Neural progenitor cell (in vitro differentiated cells): Measurements from ENCODE around the gene FN3KRP. TPM values are rescaled to one million over a fixed set of nuclear protein-coding genes. Genes with fewer than 3 reads are reported as not detected.

Experiments used
- DNase-seq: peaks from one replicate; pipeline ENCODE4 v3.0.0-alpha.2; 2016; ENCODE audit warnings: low spot score
- H2AFZ ChIP-seq: fragments of 200-600 bp; sonication (generic); replicated peaks from 2 replicates; pipeline ENCODE4 v1.6.1; 2016; ENCODE audit warnings: antibody characterized with exemption
- H3F3A ChIP-seq: fragments of 200-600 bp; sonication (generic); 2 replicates; pipeline ENCODE4 v1.6.1; 2016; ENCODE audit warnings: antibody characterized with exemption, low read depth
- H3K27ac ChIP-seq: fragments of 200-600 bp; sonication (generic); 2 replicates; pipeline ENCODE4 v1.5.1; 2016; ENCODE audit warnings: mild to moderate bottlenecking
- H3K27me3 ChIP-seq: fragments of 200-600 bp; sonication (generic); 2 replicates; pipeline ENCODE4 v1.6.1; 2016; ENCODE audit warnings: mild to moderate bottlenecking, moderate library complexity
- H3K36me3 ChIP-seq: fragments of 200-600 bp; sonication (generic); 2 replicates; pipeline ENCODE4 v1.5.1; 2016
- H3K4me1 ChIP-seq: fragments of 200-600 bp; sonication (generic); 2 replicates; pipeline ENCODE4 v1.6.1; 2016; ENCODE audit warnings: mixed run types
- H3K4me2 ChIP-seq: fragments of 200-600 bp; sonication (generic); 2 replicates; pipeline ENCODE4 v1.6.1; 2016
- H3K4me3 ChIP-seq: fragments of 200-600 bp; sonication (generic); 2 replicates; pipeline ENCODE4 v1.5.1; 2016
- H3K79me2 ChIP-seq: fragments of 200-600 bp; sonication (generic); 2 replicates; pipeline ENCODE4 v1.6.1; 2016; ENCODE audit warnings: low read depth
- H3K9ac ChIP-seq: fragments of 200-600 bp; sonication (generic); 2 replicates; pipeline ENCODE4 v1.6.1; 2016
- H3K9me3 ChIP-seq: fragments of 200-600 bp; sonication (generic); 2 replicates; pipeline ENCODE4 v1.5.1; 2016; ENCODE audit warnings: low read depth
- H4K20me1 ChIP-seq: fragments of 200-600 bp; sonication (generic); 2 replicates; pipeline ENCODE4 v1.6.1; 2016; ENCODE audit warnings: low read depth
- H3K27ac Mint-ChIP-seq: 3 replicates; pipeline ENCODE4 v1.8.0; 2021; ENCODE audit warnings: mixed read lengths
- H3K27me3 Mint-ChIP-seq: 2 replicates; pipeline ENCODE4 v1.8.0; 2022; ENCODE audit warnings: low read depth, mild to moderate bottlenecking, inconsistent platforms, moderate library complexity, mixed read lengths; ENCODE audit not compliant: insufficient read depth
- H3K36me3 Mint-ChIP-seq: 3 replicates; pipeline ENCODE4 v1.8.0; 2021; ENCODE audit warnings: mixed read lengths
- H3K4me1 Mint-ChIP-seq: 3 replicates; pipeline ENCODE4 v1.8.0; 2021; ENCODE audit warnings: mixed read lengths
- H3K4me3 Mint-ChIP-seq: 3 replicates; pipeline ENCODE4 v1.8.0; 2021; ENCODE audit warnings: mild to moderate bottlenecking, moderate library complexity, mixed read lengths
- H3K9me3 Mint-ChIP-seq: 3 replicates; pipeline ENCODE4 v1.8.0; 2020; ENCODE audit warnings: mixed read lengths
- EZH2 ChIP-seq: fragments of 200-600 bp; sonication (generic); IDR thresholded peaks from 2 replicates; pipeline ENCODE4 v1.6.1; 2017; ENCODE audit warnings: antibody characterized with exemption, mild to moderate bottlenecking, moderate library complexity
- EZH2phosphoT487 ChIP-seq: fragments of 200-600 bp; sonication (generic); IDR thresholded peaks from 2 replicates; pipeline ENCODE4 v1.6.1; 2017; ENCODE audit warnings: antibody characterized with exemption
- total RNA-seq: library from RNA; depleted of rRNA; stranded (reverse); fragments of >200 nt; gene quantifications from 2 replicates; pipeline ENCODE4 v1.2.3, GENCODE V29; 2015; ENCODE audit warnings: low replicate concordance
- TF ChIP-seq, protein P1 (sequence below): fragments of 200-600 bp; sonication (generic); IDR thresholded peaks from 2 replicates; pipeline ENCODE4 v1.5.1; 2017; ENCODE audit warnings: antibody characterized with exemption, mild to moderate bottlenecking

Gene FN3KRP
- total RNA-seq, 1 donor from 2014 or later, result 19.2 TPM

DNA sequence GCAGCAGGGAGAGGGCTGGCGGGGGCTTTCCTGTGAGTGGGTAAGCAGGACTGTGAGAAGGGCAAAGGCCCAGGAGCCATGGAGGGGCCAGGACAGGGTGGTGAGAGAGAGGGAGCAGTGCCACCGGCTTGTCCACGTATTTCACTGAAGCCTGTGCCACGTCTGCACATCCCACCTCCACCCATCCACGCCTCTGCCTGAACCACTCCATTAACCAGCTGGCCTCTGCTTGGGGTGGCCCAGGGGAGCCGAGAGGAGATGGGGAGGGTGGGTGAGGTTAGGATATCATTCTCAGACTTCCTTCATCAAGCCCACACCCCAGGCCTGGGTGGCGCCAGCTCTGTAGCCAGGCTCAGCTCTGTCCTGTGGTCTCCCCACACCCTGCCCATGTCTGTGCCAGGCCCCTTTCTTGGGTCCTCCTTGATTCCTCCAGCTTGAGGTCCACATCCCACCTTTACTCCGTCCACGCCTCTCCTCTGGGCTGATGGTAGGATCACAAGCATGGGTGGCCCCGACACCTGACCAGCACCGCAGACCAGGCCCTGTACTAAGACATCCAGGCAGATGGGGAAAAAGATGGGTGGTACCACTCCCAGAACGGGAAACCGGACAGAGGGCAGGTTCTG lies 15.7 kb downstream of the FN3KRP start:
- no peaks in the 10 kb centered on the region for H3K9me3 ChIP-seq
- peaks cover 8% of the 10 kb centered on the region for H3F3A ChIP-seq
- H3K9ac ChIP-seq, result no peak overlapping the region
- H4K20me1 ChIP-seq, result no peaks in the 10 kb centered on the region
- peaks cover 6% of the 10 kb centered on the region for H3K27me3 ChIP-seq
- Mint-ChIP-seq H3K36me3 (peaks cover 27% of the 10 kb centered on the region), H3K4me1 (peaks cover 8% of the 10 kb centered on the region), H3K27ac (no peak overlapping the region), H3K9me3 (peaks cover 7% of the 10 kb centered on the region), H3K27me3 (peaks cover 12% of the 10 kb centered on the region), H3K4me3 (no peak overlapping the region)
- H3K36me3 ChIP-seq, result no peaks in the 10 kb centered on the region
- no peak overlapping the region for H3K4me3 ChIP-seq
- TF ChIP-seq EZH2phosphoT487 (no peak), EZH2 (no peak)
- TF ChIP-seq, protein P1, sequence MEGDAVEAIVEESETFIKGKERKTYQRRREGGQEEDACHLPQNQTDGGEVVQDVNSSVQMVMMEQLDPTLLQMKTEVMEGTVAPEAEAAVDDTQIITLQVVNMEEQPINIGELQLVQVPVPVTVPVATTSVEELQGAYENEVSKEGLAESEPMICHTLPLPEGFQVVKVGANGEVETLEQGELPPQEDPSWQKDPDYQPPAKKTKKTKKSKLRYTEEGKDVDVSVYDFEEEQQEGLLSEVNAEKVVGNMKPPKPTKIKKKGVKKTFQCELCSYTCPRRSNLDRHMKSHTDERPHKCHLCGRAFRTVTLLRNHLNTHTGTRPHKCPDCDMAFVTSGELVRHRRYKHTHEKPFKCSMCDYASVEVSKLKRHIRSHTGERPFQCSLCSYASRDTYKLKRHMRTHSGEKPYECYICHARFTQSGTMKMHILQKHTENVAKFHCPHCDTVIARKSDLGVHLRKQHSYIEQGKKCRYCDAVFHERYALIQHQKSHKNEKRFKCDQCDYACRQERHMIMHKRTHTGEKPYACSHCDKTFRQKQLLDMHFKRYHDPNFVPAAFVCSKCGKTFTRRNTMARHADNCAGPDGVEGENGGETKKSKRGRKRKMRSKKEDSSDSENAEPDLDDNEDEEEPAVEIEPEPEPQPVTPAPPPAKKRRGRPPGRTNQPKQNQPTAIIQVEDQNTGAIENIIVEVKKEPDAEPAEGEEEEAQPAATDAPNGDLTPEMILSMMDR, result no peak
- no peak overlapping the region for H3K27ac ChIP-seq
- H3K4me2 ChIP-seq, result no peak overlapping the region
- no peaks in the 10 kb centered on the region for H3K79me2 ChIP-seq
- no peaks in the 10 kb centered on the region for H3K4me1 ChIP-seq
- no peak overlapping the region for H2AFZ ChIP-seq
- no peak for DNase-seq

DNA sequence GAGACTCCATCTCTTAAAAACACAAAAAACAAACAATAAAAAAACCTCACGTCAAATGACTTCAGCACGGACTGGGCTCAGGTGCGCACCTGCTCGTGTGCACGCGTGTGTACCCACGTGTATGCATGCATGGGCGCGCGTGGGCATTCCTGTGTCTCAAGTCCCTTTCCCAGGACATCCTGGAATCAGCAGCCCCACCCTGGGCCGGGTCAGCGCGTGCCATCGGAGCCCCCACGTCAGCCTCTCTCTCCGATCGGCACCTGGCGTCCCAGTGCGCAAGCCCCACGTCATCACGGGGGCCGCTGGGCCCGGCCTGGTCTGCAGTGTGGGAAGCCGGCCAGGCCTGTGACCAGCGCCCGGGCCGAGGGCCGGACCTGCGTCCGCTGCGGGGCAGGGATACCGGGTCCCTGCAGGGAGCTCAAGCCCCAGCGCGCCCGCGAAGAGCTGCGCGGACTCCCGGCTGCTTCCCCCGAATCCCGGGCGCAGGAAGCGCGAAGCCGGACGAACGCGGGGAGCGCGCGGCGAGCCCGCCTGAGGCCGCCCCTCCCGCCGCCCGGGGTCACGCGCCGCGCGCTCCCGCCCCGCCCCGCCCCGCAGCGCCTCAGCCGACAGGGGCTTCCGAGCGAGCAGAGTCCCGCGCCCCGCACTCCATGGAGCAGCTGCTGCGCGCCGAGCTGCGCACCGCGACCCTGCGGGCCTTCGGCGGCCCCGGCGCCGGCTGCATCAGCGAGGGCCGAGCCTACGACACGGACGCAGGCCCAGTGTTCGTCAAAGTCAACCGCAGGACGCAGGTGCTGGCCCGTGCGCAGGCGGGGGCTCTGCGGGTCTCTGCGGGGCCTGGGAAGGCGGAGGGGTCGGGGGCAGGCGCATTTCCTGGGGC lies 18.7 kb downstream of the FN3KRP start, which contains the start of gene FN3K:
TSS of gene FN3K (plus strand) at position 629 of the 880 bp plus-strand sequence. CDS start at position 651, 22 bp downstream.
- no peak within 1 kb of the TSS for H3K27ac ChIP-seq

DNA sequence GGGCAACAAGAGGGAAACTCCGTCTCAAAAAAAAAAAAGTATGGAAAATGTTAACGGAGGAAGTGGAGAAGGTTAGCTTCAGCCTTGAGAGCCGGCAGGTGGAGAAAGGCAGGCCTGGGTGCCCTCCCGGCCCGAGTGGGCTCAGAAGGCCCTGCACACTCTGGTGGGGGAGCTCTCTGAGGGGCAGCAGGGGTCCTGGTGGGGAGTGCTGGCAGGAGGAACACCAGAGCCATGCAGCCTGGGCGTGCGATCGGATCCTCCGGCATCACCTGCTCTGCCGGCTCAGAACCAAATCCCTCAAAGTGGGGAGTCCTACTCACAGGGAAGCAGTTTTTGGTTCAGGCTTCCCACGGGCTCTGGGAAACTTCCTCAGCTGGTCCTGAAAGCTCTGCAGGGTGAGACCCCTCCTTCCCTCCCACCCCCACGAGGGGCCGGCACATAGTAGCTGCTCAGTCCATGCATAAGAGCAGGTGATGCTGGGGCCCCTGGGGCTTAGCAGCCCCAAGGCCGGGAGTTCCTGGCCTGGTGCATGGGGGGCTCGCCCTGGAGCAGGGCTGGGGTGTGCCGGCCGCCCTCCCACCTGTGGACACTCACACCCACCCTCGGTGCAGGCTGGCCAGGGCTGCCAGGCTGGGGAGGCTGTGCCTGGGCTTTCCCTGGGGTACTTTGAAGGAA lies 20.1 kb downstream of the FN3KRP start:
- peak overlapping the region; percentile 96 for H3K4me2 ChIP-seq

More for the DNA sequence above, 18.7 kb downstream of the FN3KRP start, which contains the start of gene FN3K:
- peaks cover 8% of the 10 kb centered on the region for H3F3A ChIP-seq
- peaks cover 12% of the 10 kb centered on the region for H3K27me3 Mint-ChIP-seq
- no peak for TF ChIP-seq EZH2
- TF ChIP-seq, protein P1, result no peak
- TF ChIP-seq EZH2phosphoT487, result no peak
- peak within 1 kb of the TSS; percentile 85 for H3K4me3 Mint-ChIP-seq
- peaks cover 5% of the 10 kb centered on the region for H3K4me1 Mint-ChIP-seq
- DNase-seq, result peak; percentile 91
- H3K9me3 ChIP-seq, result no peaks in the 10 kb centered on the region
- peaks cover 25% of the 10 kb centered on the region for H3K36me3 Mint-ChIP-seq
- H3K4me1 ChIP-seq, result no peaks in the 10 kb centered on the region
- H2AFZ ChIP-seq, result peak within 1 kb of the TSS; percentile 96
- peaks cover 13% of the 10 kb centered on the region for H3K9me3 Mint-ChIP-seq
- no peaks in the 10 kb centered on the region for H3K79me2 ChIP-seq
- H3K4me2 ChIP-seq, result peak within 1 kb of the TSS; percentile 96
- peak within 1 kb of the TSS; percentile 48 for H3K9ac ChIP-seq
- H3K27ac Mint-ChIP-seq, result no peak within 1 kb of the TSS
- peaks cover 6% of the 10 kb centered on the region for H3K27me3 ChIP-seq
- no peaks in the 10 kb centered on the region for H3K36me3 ChIP-seq
- H4K20me1 ChIP-seq, result no peaks in the 10 kb centered on the region
- peak within 1 kb of the TSS; percentile 82 for H3K4me3 ChIP-seq

More for the DNA sequence above, 20.1 kb downstream of the FN3KRP start:
- peaks cover 5% of the 10 kb centered on the region for H3K9me3 ChIP-seq
- peaks cover 12% of the 10 kb centered on the region for H3K27me3 Mint-ChIP-seq
- no peaks in the 10 kb centered on the region for H3K79me2 ChIP-seq
- H3K4me3 Mint-ChIP-seq, result peak overlapping the region; percentile 85
- no peak overlapping the region for H2AFZ ChIP-seq
- no peaks in the 10 kb centered on the region for H3K4me1 ChIP-seq
- no peaks in the 10 kb centered on the region for H4K20me1 ChIP-seq
- peaks cover 8% of the 10 kb centered on the region for H3F3A ChIP-seq
- H3K4me1 Mint-ChIP-seq, result peaks cover 5% of the 10 kb centered on the region
- peaks cover 27% of the 10 kb centered on the region for H3K9me3 Mint-ChIP-seq
- peaks cover 11% of the 10 kb centered on the region for H3K36me3 ChIP-seq
- no peak overlapping the region for H3K9ac ChIP-seq
- no peak for DNase-seq
- peaks cover 32% of the 10 kb centered on the region for H3K36me3 Mint-ChIP-seq
- no peak overlapping the region for H3K27ac Mint-ChIP-seq
- TF ChIP-seq, protein P1, result no peak
- TF ChIP-seq EZH2, result no peak
- no peak for TF ChIP-seq EZH2phosphoT487
- H3K4me3 ChIP-seq, result peak overlapping the region; percentile 82
- H3K27ac ChIP-seq, result no peak overlapping the region
- peaks cover 6% of the 10 kb centered on the region for H3K27me3 ChIP-seq
